Stomach smooth muscle (tissue), 2 donors: ENCODE results near the gene S1PR4.
"Not testable (repeated sequence)": the region's sequence is repeated elsewhere in the genome, so short reads cannot be mapped to it uniquely, and the experiment has no call there.

ENCODE experiments used
- H3K27ac ChIP-seq: one replicate; pipeline ENCODE4 v1.7.0; 2013; ENCODE audit warnings: mild to moderate bottlenecking, low read length, inconsistent platforms
- H3K27me3 ChIP-seq, 2 donors: one replicate each; pipeline ENCODE4 v1.7.0; 2013; ENCODE audit warnings: low read length in 2 of 2; ENCODE audit not compliant: insufficient read depth in 2 of 2, control insufficient read depth in 1 of 2
- H3K36me3 ChIP-seq, 2 donors: one replicate each; pipeline ENCODE4 v1.7.0; 2013; ENCODE audit warnings: low read length in 2 of 2; ENCODE audit not compliant: control insufficient read depth in 2 of 2, insufficient read depth in 2 of 2
- H3K4me1 ChIP-seq: one replicate; pipeline ENCODE4 v1.7.0; 2013; ENCODE audit warnings: low read length; ENCODE audit not compliant: control insufficient read depth, insufficient read depth
- H3K4me3 ChIP-seq, 2 donors: one replicate each; pipeline ENCODE4 v1.7.0; 2013; ENCODE audit warnings: low read length in 2 of 2
- H3K9ac ChIP-seq, 2 donors: one replicate each; pipeline ENCODE4 v1.7.0; 2013; ENCODE audit warnings: low read length in 2 of 2, mild to moderate bottlenecking in 1 of 2
- H3K9me3 ChIP-seq, 2 donors: one replicate each; pipeline ENCODE4 v1.7.0; 2013; ENCODE audit warnings: low read length in 2 of 2; ENCODE audit not compliant: control insufficient read depth in 2 of 2
- donor health status: healthy.
- donor health status: Pancreatic carcinoma.

The S1PR4 gene

DNA sequence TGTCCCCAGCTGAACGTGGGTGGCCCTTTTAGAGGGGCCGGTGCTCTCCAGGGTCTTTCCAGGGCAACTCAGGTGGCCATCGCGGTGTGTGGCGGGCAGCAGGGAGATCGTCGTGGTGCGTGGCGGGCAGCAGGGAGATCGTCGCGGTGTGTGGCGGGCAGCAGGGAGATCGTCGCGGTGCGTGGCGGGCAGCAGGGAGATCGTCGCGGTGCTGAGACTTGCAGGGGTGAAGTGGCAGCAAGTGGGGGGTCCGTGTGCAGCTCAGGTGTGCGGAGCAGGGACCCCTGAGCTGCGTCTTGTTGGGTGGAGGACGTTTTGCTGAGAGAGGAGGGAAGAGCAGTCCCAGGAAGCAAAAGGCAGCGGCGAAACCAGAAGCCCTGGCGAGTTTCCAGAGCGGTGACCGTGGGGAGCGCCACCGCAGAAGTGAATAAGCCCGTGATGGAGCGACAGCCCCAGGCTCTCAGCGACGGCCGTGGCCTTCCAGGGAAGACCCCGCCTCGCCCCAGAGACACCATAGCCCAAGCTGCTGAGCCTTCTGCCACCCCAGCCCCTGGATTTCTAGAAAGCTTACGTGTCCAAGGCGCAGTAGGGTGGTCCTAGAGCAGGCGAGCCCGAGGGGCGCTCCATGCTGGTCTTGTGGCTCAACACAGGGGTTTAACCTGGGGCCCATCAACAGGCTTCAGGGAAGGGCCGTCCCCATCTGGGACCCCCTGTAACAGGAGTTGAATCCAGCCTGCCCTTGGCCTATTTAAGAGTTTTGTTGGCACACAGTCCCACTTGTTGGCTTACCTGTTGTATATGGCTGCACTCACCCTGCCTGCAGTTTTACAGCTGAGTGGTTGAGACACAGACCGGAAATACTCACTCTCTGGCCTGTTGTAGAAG, 12.6 kb downstream of the S1PR4 start:
- Histone ChIP-seq H3K4me1 (peaks cover 18% of the 10 kb centered on the region), H3K4me3 (no peak overlapping the region), H3K27me3 (no peaks in the 10 kb centered on the region), H3K9ac (no peak overlapping the region), H3K36me3 (peaks cover 0 to 3% of the 10 kb centered on the region in 2 donors), H3K27ac (no peak overlapping the region), H3K9me3 (no peaks in the 10 kb centered on the region)

DNA sequence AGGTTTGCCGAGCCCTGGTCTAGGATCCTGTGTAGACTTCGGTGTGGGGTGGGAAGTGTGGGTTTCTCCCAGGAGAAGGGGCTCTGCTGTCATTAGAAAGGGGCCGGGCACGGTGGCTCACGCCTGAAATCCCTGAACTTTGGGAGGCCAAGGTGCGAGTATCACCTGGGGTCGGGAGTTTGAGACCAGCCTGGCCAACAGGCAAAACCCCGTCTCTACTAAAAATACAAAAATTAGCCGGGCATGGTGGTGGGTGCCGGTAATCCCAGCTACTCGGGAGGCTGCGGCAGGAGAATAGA, 13.2 kb downstream of the S1PR4 start:
- not testable (repeated sequence) for H3K27ac ChIP-seq, H3K9me3 ChIP-seq, H3K9ac ChIP-seq, H3K27me3 ChIP-seq, H3K36me3 ChIP-seq, H3K4me3 ChIP-seq
- peaks cover 12% of the 10 kb centered on the region for H3K4me1 ChIP-seq

DNA sequence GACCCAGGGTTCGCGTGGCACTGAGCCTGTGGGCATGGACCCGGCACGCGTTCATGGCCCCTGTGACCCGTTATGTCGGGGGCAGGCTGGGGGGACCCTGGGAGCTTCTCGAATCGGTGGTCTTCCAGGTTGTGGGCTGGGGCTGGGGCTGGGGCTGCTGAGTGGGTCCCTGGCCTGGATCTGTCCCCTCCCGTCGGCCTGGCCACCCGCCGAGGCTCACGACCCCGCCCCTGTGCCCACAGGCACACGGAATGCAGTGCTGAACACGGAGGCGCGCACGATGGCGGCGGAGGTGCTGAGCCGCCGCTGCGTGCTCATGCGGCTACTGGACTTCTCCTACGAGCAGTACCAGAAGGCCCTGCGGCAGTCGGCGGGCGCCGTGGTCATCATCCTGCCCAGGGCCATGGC, 13.7 kb downstream of the S1PR4 start:
- Histone ChIP-seq H3K36me3 (peaks cover 0 to 11% of the 10 kb centered on the region in 2 donors), H3K9ac (no peak overlapping the region), H3K27me3 (no peaks in the 10 kb centered on the region)

DNA sequence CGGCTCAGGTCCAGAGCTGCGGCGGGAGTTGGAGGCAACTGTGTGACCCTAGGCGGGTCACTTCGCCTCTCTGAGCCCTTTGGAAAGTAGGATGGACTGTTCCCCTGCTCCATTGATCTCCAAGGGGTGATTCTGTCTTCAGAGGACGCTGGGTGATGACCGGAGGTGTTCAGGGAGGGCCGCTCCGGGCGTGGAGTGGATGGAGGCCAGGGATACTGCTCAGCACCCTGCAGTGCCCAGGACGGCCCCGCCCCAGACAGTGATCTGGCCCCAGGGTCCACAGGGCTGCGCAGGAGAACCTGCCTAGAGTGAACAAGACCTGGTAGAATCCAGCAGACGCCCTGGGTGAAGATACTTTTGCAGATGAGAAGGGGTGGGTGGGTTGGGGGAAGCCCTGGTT, 14.1 kb downstream of the S1PR4 start:
- Histone ChIP-seq H3K9me3 (no peaks in the 10 kb centered on the region), H3K4me3 (no peak overlapping the region), H3K4me1 (peaks cover 4% of the 10 kb centered on the region), H3K9ac (no peak overlapping the region), H3K36me3 (peaks cover 0 to 11% of the 10 kb centered on the region in 2 donors), H3K27me3 (no peaks in the 10 kb centered on the region), H3K27ac (no peak overlapping the region)

More for the DNA sequence above, 13.7 kb downstream of the S1PR4 start:
- Histone ChIP-seq H3K9me3 (no peaks in the 10 kb centered on the region), H3K4me3 (no peak overlapping the region), H3K4me1 (peaks cover 7% of the 10 kb centered on the region), H3K27ac (no peak overlapping the region)

DNA sequence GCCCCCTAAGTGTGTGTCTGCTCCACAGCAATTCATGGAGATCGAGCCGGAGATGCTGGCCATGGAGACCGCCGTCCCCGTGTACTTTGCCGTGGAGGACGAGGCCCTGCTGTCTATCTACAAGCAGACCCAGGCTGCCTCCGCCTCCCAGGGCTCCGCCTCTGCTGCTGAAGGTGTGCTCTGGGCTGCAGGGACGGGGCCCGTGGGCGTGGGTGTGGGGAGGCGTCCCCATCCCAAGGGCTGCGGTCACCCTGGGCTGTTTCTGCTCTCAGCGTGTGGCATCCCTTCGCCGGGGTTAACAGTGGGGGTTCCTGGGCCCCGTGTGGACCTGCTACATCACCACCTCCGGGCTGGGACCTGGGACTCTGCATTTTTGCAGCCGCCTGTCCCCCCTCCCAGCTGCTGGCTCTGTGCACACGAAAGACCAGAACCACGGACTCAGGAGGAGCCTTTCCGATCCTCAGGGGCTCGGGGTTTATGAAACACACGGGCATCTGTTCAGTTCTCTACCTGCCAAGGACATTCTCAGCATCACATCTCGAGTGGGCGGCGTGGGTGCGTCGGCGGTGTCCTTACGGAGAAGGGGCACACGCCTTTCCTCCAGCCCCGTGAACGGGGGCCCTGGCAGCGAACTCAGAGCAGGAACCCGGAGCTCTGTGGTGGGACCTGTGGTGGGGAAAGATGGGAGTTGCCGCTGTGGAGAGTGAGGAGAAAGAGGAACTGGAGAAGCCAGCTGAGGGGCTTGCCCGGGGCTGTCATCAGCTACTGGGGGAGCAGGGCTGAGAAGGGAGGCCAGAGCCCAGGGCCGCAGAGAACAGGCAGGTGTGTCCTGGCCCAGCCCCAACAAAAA, 14.9 kb downstream of the S1PR4 start:
- Histone ChIP-seq H3K27ac (no peak overlapping the region), H3K9ac (no peak overlapping the region), H3K36me3 (peaks cover 0 to 11% of the 10 kb centered on the region in 2 donors), H3K9me3 (no peaks in the 10 kb centered on the region), H3K4me1 (no peaks in the 10 kb centered on the region), H3K27me3 (no peaks in the 10 kb centered on the region), H3K4me3 (no peak overlapping the region)

DNA sequence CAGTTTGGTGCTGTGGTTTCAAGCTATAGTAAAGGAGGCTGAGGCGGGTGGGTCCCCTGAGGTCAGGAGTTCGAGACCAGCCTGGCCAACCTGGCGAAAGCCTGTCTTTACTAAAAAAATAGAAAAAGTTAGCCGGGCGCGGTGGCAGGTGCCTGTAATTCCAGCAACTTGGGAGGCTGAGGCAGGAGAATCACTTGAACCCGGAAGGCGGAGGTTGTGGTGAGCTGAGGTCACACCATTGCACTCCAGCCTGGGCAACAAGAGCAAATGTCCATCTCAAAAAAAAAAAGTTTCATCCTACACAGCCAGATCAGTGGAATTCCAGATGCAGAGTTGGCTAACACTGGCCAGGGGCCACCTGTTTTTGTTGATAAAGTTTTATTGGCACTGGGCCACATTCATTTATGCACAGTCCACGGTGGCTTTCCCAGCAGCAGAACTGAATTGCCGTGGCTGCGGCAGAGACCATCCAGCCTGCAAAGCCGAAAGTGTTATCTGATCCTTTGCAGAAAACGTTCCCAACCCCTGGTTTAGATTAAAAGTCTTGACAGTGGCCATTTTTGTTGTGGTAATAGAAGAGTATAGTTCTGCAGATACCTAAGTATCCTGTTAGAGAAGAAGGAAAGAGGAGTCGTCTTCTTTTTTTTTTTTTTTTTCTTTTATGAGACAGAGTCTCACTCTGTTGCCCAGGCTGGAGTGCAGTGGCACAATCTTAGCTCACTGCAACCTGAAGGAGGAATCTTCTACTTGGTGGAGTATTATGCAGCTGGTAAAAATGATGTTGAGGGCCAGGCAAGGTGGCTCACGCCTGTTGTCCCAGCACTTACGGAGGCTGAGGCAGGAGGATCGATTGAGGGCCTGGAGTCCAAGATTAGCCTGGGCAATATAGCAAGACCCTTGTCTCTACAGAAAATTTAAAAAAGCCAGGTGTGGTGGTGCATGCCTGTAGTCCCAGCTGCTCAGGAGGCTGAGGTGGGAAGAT, 15.8 kb downstream of the S1PR4 start:
- Histone ChIP-seq H3K36me3 (peaks cover 0 to 11% of the 10 kb centered on the region in 2 donors), H3K9me3 (no peaks in the 10 kb centered on the region), H3K9ac (no peak overlapping the region), H3K27ac (no peak overlapping the region), H3K4me1 (no peaks in the 10 kb centered on the region), H3K4me3 (no peak overlapping the region), H3K27me3 (no peaks in the 10 kb centered on the region)

DNA sequence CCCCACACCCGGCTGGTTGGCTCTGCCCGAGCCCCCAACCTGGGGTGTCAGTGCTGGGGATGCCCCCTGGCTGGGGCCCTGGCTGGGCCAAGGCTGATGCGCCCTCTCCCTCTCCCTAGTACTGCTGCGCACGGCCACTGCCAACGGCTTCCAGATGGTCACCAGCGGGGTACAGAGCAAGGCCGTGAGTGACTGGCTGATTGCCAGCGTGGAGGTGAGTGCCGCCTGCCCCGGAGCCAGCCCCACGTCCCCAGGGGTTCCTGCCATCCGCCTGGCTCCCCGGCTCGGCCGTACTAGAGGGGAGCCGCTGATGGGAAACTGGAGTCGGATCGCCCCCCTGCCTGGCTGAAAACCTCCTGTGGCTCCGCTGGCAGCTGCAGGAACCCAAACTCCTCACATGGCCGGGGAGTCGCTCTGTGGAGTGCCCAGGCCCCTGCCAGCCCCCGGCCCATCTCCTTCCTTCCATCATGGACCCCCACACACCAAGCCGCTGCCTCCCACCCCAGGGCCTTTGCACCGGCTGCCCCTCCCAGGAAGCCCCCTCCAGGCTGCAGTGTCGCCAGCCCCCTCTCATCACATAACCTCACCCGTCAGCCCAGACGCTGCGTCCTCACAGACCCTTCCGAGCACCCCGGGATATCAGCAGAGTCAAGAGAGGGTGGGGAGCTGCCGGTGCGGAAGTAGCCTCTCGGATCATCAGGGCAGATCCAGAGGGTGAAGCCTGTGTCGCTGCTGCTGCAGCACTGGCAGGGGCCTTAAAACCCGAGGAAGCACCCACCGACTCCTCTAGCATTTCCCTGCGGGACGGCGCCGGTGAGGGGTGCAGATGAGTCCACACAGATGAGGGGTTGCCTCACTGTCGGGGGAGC, 17.7 kb downstream of the S1PR4 start:
- Histone ChIP-seq H3K27ac (no peak overlapping the region), H3K36me3 (peaks cover 0 to 11% of the 10 kb centered on the region in 2 donors), H3K9ac (no peak overlapping the region), H3K4me1 (no peaks in the 10 kb centered on the region), H3K27me3 (no peaks in the 10 kb centered on the region), H3K9me3 (no peaks in the 10 kb centered on the region), H3K4me3 (no peak overlapping the region)

DNA sequence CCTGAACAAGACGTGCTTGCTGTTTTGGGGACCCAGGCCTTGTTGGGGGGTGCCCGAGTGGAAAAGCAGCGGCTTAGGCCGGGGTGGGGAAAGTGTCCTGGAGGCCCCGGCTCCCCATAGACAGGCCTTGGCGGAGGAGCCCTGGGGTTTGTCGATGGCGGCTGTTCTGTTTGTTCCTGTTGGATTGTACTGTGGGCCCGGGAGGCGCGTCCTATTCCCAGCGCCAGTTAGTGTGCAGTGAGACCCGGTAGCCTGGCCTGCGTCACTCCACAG, 18.3 kb downstream of the S1PR4 start:
- H3K4me3 ChIP-seq, result no peak overlapping the region
- no peak overlapping the region for H3K27ac ChIP-seq
- no peak overlapping the region for H3K9ac ChIP-seq
- no peaks in the 10 kb centered on the region for H3K27me3 ChIP-seq
- H3K9me3 ChIP-seq, result no peaks in the 10 kb centered on the region
- no peaks in the 10 kb centered on the region for H3K4me1 ChIP-seq
- H3K36me3 ChIP-seq, result peaks cover 0 to 11% of the 10 kb centered on the region in 2 donors

DNA sequence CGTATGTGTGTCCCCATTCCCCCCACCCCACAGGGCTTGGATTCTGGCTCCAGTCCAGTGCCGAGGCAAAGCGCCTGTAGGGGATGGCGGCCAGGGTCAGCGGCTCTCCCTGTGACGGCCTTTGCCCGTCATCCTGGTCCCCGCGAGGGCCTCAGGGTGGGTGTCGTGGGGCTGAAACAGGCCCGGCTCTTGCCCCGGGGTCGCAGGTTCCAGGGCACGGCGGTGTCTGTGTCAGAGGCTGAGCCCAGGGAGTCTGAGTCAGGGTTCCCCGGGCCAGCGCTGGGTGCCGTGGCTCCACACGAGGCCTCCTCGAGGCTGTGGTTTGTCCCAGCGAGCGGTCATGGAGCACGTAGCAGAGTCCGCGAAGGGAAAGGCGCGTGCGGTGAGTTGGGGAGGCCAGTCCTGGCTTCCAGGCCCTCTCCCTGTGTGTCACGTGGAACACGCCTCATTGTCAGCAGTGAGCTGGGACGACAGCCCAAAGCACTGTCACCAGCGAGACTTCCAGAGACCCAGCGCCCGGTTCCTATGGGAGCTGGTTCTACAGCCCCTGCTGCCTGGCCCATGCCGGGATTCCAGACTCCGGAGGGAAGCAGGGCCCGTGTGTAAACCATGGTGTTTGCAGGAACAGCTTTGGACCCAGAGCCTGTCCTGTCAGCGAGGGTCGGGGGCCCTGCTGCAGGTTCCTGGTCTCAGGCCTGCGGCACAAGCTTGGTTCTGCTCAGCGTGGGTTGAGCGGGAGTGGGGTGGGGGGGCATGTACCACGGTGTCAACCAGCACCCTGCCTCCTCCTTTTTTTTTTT, 20.5 kb downstream of the S1PR4 start:
- Histone ChIP-seq H3K4me1 (no peaks in the 10 kb centered on the region), H3K9ac (no peak overlapping the region), H3K36me3 (peaks cover 0 to 10% of the 10 kb centered on the region in 2 donors), H3K27ac (no peak overlapping the region), H3K4me3 (no peak overlapping the region), H3K27me3 (no peaks in the 10 kb centered on the region), H3K9me3 (no peaks in the 10 kb centered on the region)
